ENCODE data around the gene TMEM120B. TPM values are rescaled to one million over a fixed set of nuclear protein-coding genes. Genes with fewer than 3 reads are reported as not detected.

Gene TMEM120B
- total and polyA plus RNA-seq, 2 experiments from 2014 or later, result 5.5 to 9.5 TPM

DNA sequence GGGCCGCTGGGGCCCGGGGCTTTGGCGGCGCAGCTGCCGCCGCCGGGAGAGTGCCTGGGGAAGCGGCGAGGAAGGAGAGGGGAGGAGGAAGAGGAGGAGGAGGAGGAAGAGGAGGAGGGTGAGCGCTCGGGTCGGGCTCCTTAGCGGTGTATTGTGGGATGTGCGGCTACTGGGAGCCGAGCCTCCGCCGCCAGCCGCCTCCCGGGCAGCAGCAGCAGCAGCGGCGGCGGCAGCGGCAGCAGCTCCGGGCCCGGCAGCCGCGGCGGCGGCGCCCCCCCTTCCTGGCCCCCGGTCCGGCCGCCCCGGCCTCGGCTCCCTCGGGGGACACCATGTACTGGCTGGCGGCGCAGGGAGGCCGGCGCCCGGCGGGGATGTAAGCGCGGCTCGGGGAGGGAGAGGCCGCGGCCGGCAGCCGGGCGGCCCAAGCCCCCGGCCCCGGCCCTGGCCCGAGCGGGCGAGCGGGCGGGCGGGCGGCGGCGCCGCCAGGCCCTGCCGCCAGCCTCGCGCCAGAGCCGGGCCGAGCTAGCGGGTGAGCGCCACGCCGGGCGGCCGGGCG is 91.4 kb downstream of the TMEM120B start, which contains the start of gene SETD1B:
SETD1B (plus strand) TSS at position 149 of the 556 bp plus-strand sequence. CDS start 729 bp downstream, outside the sequence.
- Histone ChIP-seq H3K4me3 (peak within 1 kb of the TSS; percentile 76), H2AFZ (peak within 1 kb of the TSS; percentile 15)
- TF ChIP-seq EZH2phosphoT487 (IDR thresholded peaks at IDR 0.05; ENCODE audit: low read depth, severe bottlenecking, unreplicated experiment) (no peak), CTCF (IDR thresholded peaks at IDR 0.05; ENCODE audit: poor library complexity) (no peak), EZH2 (IDR thresholded peaks at IDR 0.05; ENCODE audit: borderline replicate concordance) (no peak)

DNA sequence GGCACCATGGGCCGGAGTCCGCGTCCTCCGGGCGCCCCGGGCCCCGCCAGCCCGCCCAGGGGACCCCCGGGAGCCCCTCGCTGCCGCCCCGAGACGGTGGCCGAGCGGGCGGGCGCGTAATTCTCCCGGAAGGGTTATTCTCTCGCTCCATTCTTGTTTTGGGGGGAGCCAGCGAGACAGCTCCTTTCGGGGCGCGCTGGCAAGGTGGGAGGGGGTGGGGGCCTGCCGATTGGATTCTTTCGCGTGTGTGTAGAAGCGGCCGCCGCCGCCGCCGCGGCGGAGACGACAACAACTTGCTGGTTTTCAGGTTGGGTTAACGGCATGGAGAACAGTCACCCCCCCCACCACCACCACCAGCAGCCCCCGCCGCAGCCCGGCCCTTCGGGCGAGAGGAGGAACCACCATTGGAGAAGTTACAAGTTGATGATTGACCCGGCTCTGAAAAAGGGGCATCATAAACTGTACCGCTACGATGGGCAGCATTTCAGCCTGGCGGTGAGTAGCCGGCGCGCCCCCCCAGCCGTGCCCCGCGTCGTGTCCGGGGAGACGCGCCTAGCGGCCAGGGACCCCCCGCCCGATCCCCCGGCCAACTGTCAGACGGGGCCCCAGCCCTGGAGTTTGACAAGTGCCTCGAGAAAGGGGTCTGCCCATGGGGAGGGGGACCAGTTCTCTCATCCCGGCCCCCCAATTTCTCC is 92.0 kb downstream of the TMEM120B start:
- H3K36me3 ChIP-seq (replicated peaks; ENCODE audit: insufficient read depth, low read depth), result no peaks in the 10 kb centered on the region
- peak overlapping the region; percentile 97 for H3K4me2 ChIP-seq
- no peaks in the 10 kb centered on the region for H3K9me3 ChIP-seq (ENCODE audit: low read depth)
- WGBS (ENCODE audit: low lambda C conversion rate, missing lambda C conversion rate), result 0% methylated on average over 2 of the region's 63 CpGs
- peaks cover 76% of the 10 kb centered on the region for H3K79me2 ChIP-seq
- no peaks in the 10 kb centered on the region for H3K27me3 ChIP-seq
- peak overlapping the region; percentile 100 for H3K27ac ChIP-seq
- H3K4me1 ChIP-seq (ENCODE audit: insufficient read depth), result peaks cover 21% of the 10 kb centered on the region
- TF ChIP-seq EZH2 (IDR thresholded peaks at IDR 0.05; ENCODE audit: borderline replicate concordance) (no peak), CTCF (IDR thresholded peaks at IDR 0.05; ENCODE audit: poor library complexity) (no peak), EZH2phosphoT487 (IDR thresholded peaks at IDR 0.05; ENCODE audit: low read depth, severe bottlenecking, unreplicated experiment) (no peak)
- peaks cover 8% of the 10 kb centered on the region for H4K20me1 ChIP-seq (ENCODE audit: insufficient read depth, poor library complexity, severe bottlenecking)
- H3K9me2 ChIP-seq (replicated peaks; ENCODE audit: insufficient read depth), result no peaks in the 10 kb centered on the region
- H2AFZ ChIP-seq, result peak overlapping the region; percentile 15
- peak overlapping the region; percentile 76 for H3K4me3 ChIP-seq
- peak; percentile 67 for DNase-seq (ENCODE audit: low spot score)

More for the DNA sequence above, 91.4 kb downstream of the TMEM120B start, which contains the start of gene SETD1B:
- peak within 1 kb of the TSS; percentile 97 for H3K4me2 ChIP-seq
- H4K20me1 ChIP-seq (ENCODE audit: insufficient read depth, poor library complexity, severe bottlenecking), result peaks cover 8% of the 10 kb centered on the region
- H3K4me1 ChIP-seq (ENCODE audit: insufficient read depth), result peaks cover 26% of the 10 kb centered on the region
- no peaks in the 10 kb centered on the region for H3K9me3 ChIP-seq (ENCODE audit: low read depth)
- no CpG with 5 or more reads among the region's 74 CpGs for WGBS (ENCODE audit: low lambda C conversion rate, missing lambda C conversion rate)
- H3K27me3 ChIP-seq, result no peaks in the 10 kb centered on the region
- H3K79me2 ChIP-seq, result peaks cover 75% of the 10 kb centered on the region
- peak within 1 kb of the TSS; percentile 100 for H3K27ac ChIP-seq
- H3K36me3 ChIP-seq (replicated peaks; ENCODE audit: insufficient read depth, low read depth), result no peaks in the 10 kb centered on the region
- H3K9me2 ChIP-seq (replicated peaks; ENCODE audit: insufficient read depth), result no peaks in the 10 kb centered on the region
- DNase-seq (ENCODE audit: low spot score), result peak; percentile 69

DNA sequence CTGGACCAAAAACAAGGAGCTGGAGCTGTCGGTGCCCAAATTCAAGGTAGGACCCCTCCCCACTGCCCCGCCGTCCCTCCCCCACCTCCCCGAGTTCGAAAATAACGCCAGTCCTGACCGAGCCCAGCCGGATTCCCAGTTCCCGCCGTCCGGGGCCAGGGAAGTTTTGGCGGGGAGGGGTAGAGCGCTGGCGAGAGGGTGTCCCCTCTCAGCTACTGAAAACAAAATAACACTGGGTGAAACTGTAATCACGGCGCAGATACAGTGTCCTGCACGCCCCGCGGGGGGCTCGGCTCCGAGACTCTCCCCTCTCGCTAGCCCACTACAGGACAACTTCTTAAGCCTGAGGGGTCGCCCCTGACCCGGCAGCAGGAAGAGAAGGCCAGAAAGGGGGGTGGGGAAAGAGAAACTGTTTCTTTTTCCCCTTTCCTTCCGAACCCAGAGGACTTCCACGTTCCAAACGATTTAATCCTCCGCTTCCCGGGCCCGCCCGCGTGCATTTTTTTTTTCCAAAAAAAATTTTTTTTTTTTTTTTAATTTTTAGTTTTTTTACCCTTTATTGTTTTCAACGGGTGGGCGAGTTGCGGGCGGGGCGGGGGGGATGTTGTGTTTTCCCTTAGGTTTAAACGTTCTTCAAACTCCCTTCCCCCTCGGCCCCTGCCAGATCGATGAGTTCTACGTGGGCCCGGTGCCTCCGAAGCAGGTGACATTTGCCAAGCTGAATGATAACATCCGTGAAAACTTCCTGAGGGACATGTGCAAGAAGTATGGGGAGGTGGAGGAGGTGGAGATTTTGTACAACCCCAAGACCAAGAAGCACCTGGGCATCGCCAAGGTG is 92.8 kb downstream of the TMEM120B start:
- Histone ChIP-seq H3K27ac (peak overlapping the region; percentile 100), H3K36me3 (replicated peaks; ENCODE audit: insufficient read depth, low read depth) (no peaks in the 10 kb centered on the region), H4K20me1 (ENCODE audit: insufficient read depth, poor library complexity, severe bottlenecking) (peaks cover 10% of the 10 kb centered on the region), H3K4me3 (peak overlapping the region; percentile 76), H3K9me3 (ENCODE audit: low read depth) (no peaks in the 10 kb centered on the region), H3K4me1 (ENCODE audit: insufficient read depth) (peaks cover 21% of the 10 kb centered on the region), H3K27me3 (no peaks in the 10 kb centered on the region), H3K9me2 (replicated peaks; ENCODE audit: insufficient read depth) (no peaks in the 10 kb centered on the region), H3K4me2 (peak overlapping the region; percentile 97), H2AFZ (no peak overlapping the region), H3K79me2 (peaks cover 80% of the 10 kb centered on the region)
- WGBS (ENCODE audit: low lambda C conversion rate, missing lambda C conversion rate), result 2% methylated on average over 38 of the region's 45 CpGs
- TF ChIP-seq CTCF (IDR thresholded peaks at IDR 0.05; ENCODE audit: poor library complexity), result no peak
- no peak for TF ChIP-seq EZH2phosphoT487 (IDR thresholded peaks at IDR 0.05; ENCODE audit: low read depth, severe bottlenecking, unreplicated experiment)
- TF ChIP-seq EZH2 (IDR thresholded peaks at IDR 0.05; ENCODE audit: borderline replicate concordance), result no peak
- no peak for DNase-seq (ENCODE audit: low spot score)
